GM21529 (cell line): Measurements from ENCODE around the gene TRIO.

ENCODE experiments used
- ATAC-seq: cut with Tn5 transposase; IDR thresholded peaks from one replicate; pipeline ENCODE4 v1.9.1; 2021; ENCODE audit not compliant: unreplicated experiment

TRIO gene

GRCh38 chr5:14122089-14122488, 21.1 kb upstream of the TRIO start:
- ATAC-seq, result no peak

- ATAC-seq, result no peak
Measured at GRCh38 chr5:14123551-14123950, 19.6 kb upstream of the TRIO start.

- ATAC-seq, result no peak
Measured at GRCh38 chr5:14123974-14124482, 19.1 kb upstream of the TRIO start.

- ATAC-seq, result no peak
Measured at GRCh38 chr5:14125262-14125661, 17.9 kb upstream of the TRIO start.

GRCh38 chr5:14127587-14127986, 15.6 kb upstream of the TRIO start:
- ATAC-seq, result no peak

GRCh38 chr5:14128079-14128478, 15.1 kb upstream of the TRIO start:
- ATAC-seq, result no peak

GRCh38 chr5:14129123-14129522, 14.0 kb upstream of the TRIO start:
- ATAC-seq, result no peak

- ATAC-seq, result no peak
Measured at GRCh38 chr5:14131855-14132503, 11.2 kb upstream of the TRIO start.

GRCh38 chr5:14133394-14133793, 9.7 kb upstream of the TRIO start:
- ATAC-seq, result no peak

- no peak for ATAC-seq
Measured at GRCh38 chr5:14134083-14134482, 9.1 kb upstream of the TRIO start.

GRCh38 chr5:14134771-14135170, 8.4 kb upstream of the TRIO start:
- ATAC-seq, result no peak

- no peak for ATAC-seq
Measured at GRCh38 chr5:14135621-14136020, 7.5 kb upstream of the TRIO start.

- ATAC-seq, result no peak
Measured at GRCh38 chr5:14136228-14136627, 6.9 kb upstream of the TRIO start.

- ATAC-seq, result no peak
Measured at GRCh38 chr5:14138608-14139540, 4.3 kb upstream of the TRIO start.

- no peak for ATAC-seq
Measured at GRCh38 chr5:14141764-14142163, 1.4 kb upstream of the TRIO start.

- ATAC-seq, result peak; percentile 2
Measured at GRCh38 chr5:14142202-14142826, 828 bp upstream of the TRIO start.

- peak; percentile 8 for ATAC-seq
Measured at GRCh38 chr5:14143546-14143840, 351 bp downstream of the TRIO start.

GRCh38 chr5:14143841-14144585, 871 bp downstream of the TRIO start:
- peak; percentile 12 for ATAC-seq

GRCh38 chr5:14144586-14145434, 1.7 kb downstream of the TRIO start:
- peak; percentile 59 for ATAC-seq
